Putamen (tissue), 1 donor: ENCODE measurements around the gene CDH4.
"Not testable (repeated sequence)": the region's sequence is repeated elsewhere in the genome, so short reads cannot be mapped to it uniquely, and the experiment has no call there.

Experiments
- DNase-seq: peaks from one replicate; pipeline ENCODE4 v3.0.0-alpha.2; 2016; ENCODE audit warnings: low spot score

CDH4 gene

DNA sequence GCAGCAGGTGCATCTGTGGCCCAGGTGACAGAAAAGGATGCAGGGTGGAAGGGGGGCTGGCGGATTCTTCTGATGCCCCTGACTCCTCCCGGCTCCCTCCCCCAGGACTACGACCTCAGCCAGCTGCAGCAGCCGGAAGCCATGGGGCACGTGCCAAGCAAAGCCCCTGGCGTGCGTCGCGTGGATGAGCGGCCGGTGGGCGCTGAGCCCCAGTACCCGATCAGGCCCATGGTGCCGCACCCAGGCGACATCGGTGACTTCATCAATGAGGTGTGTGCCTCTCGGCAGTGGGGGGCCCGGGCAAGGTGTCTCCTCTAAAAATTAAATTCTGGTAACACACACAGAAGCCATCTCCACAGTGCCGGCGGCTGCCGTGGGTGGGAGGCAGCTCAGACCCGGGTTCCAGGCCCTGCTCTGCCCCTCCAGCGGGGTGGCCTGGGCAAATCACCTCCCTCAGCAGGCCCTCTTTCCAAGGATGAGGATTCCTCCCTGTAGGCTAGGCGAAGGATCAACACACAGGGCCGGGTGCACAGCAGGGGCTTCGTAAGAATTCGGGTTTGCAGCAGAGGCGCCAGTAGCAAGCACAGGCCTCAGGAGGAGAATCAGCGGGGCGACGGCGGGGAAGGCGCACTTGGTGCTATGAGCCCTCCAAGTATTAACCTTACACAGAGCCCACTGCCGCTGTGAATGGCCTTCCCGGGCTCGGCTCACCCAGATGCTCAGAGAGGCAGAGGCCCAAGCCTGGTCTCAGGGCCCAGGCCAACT lies 682.1 kb downstream of the CDH4 start:
- no peak for DNase-seq

DNA sequence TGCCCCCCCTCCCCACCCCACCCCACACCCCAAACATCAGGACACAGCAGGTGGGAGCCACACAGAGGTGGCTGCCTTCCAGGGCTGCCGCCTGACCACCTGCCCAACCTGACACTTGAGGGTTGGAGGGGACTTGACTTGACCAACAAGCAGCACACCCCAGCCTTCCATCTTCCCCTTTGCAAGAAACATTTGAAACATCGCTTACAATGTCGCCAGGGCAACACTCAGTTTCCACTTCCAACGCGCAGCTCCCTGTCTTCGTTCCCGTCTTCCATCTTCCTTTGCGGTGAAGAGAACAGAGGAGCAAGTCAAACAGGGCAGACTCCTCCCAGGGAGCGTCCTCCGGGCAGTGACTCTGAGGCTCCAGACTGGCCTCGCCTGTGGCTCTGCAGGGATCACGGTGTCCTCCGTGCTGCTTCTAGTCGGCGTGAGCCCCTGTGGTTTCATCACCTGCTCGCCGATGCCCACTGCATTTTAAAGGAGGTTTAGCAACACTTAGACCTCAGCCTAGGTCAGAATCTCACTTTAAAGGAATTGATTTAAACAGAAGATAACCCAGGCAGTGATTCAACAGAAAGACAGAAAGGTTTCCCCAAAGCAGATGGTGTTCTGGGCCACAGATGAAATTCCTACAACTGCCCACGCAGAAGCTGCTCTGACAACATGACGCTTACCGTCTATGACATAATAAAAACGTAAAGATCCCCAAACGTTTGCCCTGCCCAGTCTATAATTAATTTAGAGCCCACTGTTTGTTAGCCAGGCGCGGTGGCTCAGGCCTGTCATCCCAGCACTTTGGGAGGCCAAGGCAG lies 682.9 kb downstream of the CDH4 start:
- no peak for DNase-seq

DNA sequence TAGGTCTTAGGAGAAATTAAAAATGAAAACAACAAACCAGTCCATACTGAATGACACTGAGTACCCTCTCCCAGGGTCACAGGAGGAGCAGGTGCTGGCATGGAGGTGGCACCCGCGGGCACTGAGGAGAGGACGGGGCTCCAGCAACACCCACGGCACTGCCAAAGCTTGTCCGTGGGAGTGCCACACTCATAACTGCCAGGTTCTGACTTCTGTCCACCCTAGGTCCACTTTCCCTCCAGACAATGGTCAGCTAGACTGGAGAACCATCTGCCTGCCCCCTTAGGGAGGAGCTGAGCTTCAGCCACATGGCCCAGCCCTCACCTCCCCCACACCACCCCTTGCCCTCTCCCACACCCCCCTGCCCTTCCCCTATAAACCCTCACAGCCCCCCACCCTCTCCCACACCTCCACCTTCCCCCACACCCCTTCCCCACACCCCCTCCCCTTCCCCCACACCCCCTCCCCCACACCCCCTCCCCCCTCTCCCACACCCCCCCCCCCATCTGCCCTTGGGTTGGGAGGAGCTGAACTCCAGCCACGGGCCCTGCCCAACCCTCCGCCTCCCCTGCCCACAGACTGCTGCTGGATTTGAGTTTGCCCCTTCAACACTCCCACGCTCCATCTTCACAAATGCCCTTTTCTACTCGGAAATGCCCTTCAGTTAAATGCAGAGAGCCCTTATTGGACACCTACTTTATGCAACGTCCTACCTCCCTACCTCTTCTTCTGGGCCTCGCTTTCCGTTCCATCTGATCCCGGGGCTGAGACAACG lies 684.1 kb downstream of the CDH4 start:
- no peak for DNase-seq

DNA sequence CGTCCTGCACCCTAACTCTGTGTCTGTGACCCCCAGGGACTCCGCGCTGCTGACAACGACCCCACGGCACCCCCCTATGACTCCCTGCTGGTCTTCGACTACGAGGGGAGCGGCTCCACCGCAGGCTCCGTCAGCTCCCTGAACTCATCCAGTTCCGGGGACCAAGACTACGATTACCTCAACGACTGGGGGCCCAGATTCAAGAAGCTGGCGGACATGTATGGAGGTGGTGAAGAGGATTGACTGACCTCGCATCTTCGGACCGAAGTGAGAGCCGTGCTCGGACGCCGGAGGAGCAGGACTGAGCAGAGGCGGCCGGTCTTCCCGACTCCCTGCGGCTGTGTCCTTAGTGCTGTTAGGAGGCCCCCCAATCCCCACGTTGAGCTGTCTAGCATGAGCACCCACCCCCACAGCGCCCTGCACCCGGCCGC lies 684.7 kb downstream of the CDH4 start:
- DNase-seq, result no peak

DNA sequence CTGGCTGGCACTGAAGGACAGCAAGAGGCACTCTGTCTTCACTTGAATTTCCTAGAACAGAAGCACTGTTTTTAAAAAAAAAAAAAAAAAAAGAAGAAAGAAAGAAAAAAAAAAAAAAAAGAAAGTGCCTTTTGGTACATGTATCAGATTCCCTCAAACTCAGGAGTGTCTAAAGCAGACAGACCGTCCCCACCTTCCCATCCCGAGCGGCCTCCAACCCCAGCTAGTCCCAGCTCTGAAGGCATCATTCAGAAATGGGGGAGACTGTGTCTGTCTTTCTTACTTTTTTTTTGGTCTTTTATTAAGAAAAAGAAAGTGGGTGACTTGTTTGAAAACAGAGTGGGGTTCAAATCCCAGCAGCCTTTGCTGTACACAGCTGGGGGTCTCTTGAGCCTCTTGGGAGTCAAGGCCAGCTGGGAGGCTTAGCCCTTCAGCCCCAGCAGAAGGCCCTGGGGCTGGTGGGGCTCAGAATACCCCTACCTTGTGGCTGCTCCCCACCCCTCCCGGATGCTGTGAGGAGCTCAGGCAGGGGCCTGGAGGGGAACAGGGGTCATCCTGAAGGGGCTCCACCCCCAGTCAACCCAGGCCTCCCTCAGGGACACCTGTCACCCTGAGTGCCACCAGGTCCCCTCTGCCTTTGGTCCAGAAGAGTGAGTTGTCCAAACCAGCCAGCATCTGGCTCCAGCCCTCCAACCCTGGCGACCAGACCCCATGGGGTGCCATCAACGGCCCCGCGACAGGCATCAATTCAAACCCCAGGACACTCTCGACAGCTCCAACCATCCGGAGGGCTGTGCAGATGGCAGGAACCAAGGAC lies 685.3 kb downstream of the CDH4 start:
- DNase-seq, result no peak

DNA sequence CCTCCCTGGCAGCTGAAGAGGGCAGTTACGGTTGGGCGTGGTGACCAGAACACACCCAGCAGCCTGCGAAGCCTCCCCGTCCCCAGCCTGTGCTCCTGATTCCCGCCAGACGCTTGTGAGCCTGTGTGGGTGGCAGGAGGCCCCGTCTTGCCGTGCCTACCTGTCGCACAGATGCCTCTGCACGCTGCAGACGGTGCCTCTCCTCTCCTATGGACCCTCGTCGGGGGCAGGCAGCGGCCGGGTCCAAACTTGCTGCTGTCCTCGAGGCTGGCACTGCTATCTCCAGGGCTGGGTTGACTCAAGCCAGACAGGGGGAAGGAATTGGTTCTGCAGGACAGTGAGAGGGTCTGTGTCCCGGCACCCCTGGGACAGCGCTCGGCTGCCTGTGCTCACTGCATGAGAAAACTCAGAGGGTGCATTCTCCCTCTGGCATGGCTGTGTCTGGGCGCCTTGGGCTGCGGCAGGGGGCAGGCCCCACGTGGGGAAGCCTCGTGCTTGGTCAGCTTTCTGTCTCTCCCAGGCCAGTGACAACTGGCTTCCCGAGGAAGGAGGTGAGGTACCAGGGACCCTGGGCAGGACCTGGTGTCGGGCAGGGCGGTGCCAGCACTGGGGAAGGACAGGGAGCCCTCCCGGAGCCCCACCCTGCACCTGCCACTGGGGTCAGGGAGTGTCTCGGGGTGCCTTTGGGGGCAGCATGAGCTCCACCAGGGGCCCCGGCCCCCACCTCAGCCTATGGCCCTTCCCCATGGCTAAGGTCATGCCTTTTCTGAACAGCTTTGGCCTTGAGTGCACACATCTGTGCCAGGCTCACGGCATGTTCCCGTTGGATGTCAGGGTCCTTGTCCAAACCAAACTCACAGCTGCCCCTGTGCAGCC lies 686.1 kb downstream of the CDH4 start:
- DNase-seq, result no peak

DNA sequence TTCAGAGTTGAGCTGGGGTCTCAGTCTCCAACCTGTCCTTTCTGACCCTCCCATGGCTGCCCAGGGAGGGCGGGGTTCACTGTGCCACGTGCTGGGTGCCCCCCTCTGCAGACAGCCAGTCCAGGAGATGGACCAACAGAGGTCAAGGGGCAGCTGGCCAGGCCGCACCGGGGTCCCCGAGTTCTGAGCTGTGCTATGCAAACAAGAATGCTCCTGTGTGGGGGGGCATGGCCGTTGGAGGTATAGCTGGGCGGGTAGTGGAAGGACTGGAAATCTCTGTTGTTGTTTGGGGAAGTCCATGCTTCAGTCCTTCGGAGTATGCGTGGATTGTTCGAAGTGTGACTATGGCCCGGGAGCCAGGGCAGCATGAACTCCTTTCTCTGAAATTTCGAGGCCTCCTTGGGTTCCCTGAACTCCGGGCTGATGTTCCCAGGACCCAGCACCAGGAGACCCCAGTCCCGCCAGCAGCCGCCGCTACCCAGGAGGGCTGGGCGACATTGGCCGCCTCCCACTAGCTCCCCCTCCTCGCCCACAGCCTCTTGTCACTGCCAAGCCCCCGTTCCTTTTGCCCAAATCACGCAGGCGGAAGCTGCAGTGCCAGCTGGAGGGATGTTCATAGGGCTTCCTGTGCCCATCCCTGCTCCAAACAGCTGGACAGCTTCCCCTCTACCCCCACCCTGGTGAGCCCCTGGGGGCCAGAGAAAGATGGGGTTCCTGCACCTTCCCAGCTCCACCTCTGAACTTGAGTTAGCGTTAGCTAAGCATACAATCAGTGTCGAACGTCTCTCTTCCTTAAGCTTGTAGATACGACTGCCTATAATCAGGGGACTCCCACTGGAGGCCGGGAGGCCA lies 687.0 kb downstream of the CDH4 start:
- DNase-seq, result no peak

DNA sequence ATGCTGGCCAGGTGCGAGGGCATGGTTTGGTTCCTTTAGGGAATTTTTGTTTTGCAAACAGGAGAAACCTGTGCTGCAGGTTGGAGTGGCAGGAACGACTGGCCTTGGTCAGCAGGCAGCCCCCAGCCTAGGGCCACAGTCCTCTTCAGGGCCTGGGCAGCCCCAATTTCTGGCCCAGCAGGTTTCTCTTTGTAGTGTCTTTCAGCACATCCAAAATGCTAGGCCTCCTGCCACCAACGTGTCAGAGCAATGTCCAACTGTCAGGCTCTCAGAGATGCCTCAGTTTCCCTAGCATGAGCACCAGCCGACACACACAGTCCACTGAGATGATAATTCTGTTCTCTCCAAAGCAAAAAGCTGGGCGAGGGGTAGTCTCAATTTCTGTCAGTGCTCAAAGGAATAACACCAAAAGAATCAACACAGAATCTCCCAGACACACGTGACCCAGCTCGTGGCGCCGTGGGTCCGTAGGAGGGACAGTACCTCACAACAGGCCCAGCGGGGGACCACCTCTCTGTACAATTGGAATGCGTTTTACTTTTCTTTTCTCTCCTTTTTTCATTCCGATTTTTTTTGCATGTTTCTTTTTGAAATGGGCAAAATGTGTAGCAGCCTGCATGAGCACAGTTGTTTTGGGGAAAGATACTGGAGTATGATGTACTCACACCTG lies 687.8 kb downstream of the CDH4 start:
- DNase-seq, result no peak

DNA sequence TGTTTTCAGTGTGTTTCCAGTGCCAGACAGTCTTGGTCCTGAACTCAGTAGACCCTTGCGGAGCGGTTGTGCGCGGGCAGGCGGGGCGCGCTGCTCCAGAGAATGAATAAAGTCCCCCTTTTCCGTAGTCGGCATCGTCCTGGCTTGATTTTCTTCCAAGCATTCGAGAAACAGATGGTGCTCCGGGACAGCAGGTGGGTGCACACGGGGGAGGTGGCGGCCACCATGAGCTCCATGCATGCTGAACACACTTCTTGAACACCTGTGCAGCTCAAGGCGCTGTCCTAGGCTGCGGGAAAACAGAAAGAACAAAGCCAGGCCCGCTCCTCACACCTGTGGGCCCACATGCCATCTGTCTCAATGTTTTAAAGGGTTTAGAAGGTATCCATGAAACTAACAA lies 688.4 kb downstream of the CDH4 start:
- no peak for DNase-seq

DNA sequence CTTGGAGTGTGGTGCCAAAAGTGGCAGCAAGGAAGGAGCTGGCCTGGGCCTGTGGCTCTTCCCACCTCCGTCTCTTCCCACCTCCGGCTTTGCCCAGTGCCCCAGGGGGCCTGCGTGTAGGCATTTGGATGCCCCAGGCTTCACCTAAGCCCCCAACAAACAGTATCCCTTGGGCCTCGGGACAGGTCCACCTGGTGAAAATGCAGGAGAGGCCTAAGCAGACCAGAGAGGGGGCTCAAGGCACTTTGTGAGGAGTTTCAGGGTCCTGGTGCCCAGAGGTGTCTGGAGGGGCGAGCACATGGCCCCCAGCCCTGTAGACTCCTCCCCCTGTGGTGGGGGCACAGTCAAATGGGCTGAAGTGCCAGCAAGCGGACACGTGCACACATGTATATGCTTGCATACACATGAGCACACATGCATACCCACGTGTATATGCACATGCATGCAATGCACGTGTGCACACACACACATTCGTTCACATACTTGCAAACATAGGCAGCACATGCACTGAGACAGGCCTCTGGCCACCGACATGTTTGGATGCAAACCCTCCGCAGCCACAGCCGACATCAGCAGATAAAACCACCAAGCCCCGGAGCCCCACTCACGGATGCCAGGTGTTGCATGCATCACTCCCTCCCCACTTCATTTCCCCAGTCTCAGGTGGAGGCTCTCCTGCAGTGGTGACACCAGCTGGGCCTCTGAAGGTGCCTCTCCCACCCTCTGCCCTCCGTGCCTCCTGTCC lies 689.1 kb downstream of the CDH4 start:
- DNase-seq, result no peak

DNA sequence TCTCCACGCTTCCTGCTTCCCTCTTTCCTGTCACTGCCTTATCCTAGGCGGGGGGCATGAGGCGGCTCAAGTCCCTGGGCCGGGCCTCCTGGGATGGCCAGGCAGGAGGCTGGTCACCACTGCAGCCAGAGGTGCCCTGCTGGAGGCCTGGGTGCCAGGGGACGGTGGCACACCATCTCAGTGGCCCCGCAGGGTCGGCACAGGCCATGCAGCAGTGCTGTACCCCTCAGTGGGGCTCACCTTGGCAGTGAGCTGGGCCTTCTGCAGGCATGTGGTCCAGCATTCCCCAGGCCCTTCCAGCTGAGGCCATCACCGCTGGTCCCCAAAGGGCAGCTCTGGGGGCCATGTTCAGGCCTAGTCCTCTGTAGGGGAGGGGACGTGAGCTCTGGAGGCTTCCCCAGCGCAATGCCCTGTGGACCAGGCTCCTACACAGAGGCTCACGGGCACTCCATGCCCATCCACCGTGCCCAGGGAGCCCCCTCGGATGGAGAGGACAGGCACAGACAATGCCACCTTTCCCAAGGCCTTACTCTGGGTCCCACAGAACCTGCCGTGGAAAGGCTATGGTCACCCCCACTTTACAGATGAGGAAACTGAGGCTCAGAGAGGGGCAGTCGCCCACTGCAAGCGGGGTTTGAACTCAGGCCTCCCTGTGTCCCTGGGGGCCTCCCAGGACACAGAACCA lies 689.8 kb downstream of the CDH4 start:
- no peak for DNase-seq

DNA sequence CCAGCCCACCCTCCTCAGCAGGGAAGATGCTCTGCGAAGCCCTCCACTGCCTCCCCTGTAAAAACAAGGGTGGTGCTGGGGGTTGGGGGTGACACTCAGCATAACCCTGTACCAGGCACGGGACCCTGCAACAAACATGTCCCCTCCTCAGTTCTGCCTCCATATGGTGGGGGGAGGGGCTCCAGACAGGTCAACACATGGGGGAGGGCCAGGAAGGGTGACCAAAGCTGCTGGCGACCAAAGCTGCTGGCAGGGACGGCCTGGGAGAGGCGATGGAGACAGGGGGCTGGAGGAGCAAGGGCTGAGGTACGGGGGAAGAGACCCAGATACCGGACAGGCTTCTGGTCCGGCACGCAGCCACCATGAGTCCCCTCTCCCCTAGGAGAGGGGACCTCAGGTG lies 690.5 kb downstream of the CDH4 start:
- no peak for DNase-seq

DNA sequence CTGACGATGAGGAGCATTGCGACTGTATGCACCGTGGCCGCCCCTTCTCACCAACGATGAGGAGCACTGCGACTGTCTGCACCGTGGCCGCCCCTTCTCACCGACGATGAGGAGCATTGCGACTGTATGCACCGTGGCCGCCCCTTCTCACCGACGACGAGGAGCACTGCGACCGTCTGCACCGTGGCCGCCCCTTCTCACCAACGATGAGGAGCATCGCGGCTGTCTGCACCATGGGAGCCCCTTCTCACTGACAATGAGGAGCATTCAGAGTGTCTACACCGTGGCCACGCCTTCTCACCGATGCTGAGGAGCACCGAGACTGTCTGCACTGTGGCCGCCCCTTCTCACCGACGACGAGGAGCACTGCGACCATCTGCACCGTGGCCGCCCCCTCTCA lies 692.9 kb downstream of the CDH4 start:
- not testable (repeated sequence) for DNase-seq

DNA sequence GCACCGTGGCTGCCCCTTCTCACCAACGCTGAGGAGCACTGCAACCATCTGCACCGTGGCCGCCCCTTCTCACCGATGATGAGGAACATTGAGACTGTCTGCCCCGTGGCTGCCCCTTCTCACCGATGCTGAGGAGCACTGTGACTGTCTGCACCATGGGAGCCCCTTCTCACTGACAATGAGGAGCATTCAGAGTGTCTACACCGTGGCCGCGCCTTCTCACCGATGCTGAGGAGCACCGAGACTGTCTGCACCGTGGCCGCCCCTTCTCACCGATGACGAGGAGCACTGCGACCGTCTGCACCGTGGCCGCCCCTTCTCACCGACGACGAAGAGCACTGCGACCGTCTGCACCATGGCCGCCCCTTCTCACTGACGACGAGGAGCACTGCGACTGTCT lies 693.4 kb downstream of the CDH4 start:
- DNase-seq, result not testable (repeated sequence)

DNA sequence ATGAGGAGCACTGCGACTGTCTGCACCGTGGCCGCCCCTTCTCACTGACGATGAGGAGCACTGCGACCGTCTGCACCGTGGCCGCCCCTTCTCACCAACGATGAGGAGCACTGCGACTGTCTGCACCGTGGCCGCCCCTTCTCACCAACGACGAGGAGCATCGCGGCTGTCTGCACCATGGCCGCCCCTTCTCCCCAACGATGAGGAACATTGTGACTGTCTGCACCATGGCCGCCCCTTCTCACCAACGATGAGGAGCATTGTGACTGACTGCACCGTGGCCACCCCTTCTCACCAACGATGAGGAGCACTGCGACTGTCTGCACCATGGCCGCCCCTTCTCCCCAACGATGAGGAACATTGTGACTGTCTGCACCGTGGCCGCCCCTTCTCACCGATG lies 696.0 kb downstream of the CDH4 start:
- DNase-seq, result not testable (repeated sequence)

DNA sequence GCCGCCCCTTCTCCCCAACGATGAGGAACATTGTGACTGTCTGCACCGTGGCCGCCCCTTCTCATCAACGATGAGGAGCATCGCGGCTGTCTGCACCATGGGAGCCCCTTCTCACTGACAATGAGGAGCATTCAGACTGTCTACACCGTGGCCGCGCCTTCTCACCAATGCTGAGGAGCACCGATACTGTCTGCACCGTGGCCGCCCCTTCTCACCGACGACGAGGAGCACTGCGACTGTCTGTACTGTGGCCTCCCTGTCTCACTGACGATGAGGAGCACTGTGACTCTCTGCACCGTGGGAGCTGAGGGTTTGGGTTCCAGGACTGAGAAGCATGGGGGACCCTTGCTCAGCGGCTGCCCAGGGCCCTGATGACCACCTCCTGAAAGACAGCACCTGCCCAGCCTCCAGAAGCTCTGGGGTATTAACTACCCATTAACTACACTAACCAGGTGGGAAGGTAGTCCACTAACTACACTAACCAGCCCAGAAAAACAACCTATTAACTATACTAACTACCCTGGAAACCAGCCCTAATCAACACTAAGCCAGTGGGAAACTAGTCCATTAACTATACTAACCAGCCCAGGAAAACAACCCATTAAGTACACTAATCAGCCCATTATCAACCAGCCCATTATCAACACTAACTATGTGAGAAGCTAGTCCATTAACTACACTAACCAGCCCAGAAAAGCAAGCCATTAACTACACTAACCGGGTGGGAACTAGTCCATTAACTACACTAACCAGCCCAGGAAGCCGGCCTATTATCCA lies 696.7 kb downstream of the CDH4 start:
- no peak for DNase-seq

DNA sequence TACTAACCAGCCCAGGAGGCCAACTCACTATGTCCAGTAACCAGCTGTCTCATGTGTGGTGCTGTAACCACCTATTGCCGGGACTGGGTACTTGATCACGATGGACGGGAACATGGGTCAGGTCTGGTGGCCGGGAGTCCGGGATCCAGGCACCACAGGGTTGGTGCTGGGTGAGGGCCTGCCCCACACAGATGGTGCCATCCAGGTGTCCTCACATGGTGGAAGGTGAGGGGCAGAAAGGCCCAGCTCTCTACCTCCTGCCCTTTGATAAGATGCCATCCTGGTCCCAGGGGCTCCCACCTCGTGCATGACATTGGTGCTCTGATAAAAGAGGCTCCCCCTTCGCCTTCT lies 697.3 kb downstream of the CDH4 start:
- no peak for DNase-seq
